GM19239 (cell line): ENCODE data around the gene VRK2.
A peak's percentile ranks its signal among the peaks of the same experiment; 100 is the strongest.

Source experiments
- DNase-seq: peaks from one replicate; pipeline ENCODE4 v3.0.0; 2011; ENCODE audit warnings: low spot score; ENCODE audit not compliant: insufficient read length
- FAIRE-seq: peaks from 2 replicates; lab custom pipeline; 2011; peaks lifted over from hg19 to GRCh38; lab: Jason Lieb, UNC

The VRK2 gene

DNA sequence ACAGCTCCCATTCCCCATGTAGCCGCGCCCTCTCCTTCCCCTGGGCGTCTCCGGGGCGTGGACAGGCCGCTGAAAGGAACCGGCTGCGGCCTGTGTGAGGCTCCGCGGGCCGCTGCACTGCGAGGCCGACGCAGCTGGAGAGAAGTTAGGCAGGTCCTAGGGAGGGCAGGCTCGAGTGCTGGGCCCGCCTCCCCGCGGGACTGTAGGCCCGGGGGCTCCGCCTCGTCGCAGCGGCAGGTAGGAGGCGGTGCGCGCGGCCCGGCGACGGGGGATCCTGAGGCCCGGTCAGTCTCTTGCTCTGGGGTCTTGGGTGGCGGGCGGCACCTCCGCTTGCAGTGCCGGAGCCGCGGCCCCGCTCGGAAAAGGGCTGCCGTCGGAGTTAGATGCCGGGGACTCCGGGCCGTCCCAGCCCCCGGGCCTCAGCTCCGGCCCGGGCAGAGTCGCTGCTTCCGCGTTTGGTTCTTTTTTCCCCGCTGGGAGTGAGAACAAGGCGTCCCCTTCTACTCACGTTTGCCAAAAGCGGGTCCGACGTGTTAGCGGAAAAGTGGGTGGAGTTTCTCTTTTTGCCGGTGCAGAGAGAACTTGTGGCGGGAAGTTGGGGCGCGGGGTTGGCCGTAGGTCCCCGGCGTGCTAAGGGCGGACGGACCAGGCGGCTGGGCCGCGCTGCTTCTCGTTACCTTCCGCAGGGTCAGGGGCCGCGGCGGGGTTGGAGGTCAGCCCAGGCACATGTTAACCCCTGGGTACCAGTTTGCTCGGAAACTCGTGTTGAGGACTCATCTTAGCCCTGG is at the start of gene VRK2:
VRK2 (plus strand) TSS at position 222 of the 788 bp plus-strand sequence. CDS start 2,026 bp downstream, outside the sequence.
- peak; percentile 36 for DNase-seq
- FAIRE-seq: peak; percentile 98

DNA sequence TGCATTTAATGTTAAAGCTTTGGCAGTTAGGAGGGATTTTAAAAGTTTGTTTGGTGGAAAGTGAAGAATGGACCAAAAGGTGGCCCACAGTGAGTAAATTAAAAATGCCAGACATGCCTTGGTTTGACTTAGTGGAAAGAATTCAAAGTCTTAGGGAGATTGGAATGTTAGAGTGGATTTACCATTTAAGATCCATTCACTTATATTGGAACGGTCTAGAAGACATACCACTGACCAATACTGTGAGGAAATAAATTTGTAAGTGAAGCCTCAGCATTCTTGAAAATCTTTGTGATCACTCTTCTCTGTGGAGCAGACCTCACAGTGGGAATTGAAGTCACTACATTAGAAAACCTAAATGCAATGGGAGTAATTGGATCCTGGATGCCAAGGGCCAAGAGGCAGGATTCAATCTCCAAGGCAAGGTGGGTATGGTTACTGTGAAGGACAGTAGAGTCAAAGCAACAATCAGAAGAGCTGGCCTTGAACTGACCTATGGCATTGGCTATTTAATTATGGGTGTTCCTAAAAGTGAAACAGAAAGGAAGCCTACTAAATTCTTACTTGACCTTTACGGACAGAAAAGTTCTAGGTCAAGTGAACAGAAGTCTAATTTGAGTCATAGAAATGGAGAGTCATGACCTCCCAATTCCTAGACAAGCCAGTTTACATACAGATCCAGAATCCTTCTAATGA is 40.2 kb upstream of the VRK2 start:
- FAIRE-seq: peak; percentile 92
- DNase-seq: no peak

DNA sequence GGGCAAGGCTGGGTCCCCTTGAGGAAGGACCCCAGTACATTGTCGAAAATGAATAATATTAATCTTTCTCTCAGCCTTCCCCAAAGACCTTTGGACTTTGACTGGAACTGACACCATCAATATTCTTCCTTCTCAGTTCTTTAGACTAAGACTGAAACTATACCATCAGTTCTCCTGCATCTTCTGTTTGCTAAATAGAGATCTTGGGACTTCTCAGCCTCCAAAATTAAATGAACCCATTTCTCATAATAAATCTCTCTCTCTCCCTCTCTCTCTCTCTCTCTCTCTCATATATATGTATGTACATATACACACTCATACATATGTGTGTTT is 39.7 kb upstream of the VRK2 start:
- DNase-seq: no peak
- no peak for FAIRE-seq

DNA sequence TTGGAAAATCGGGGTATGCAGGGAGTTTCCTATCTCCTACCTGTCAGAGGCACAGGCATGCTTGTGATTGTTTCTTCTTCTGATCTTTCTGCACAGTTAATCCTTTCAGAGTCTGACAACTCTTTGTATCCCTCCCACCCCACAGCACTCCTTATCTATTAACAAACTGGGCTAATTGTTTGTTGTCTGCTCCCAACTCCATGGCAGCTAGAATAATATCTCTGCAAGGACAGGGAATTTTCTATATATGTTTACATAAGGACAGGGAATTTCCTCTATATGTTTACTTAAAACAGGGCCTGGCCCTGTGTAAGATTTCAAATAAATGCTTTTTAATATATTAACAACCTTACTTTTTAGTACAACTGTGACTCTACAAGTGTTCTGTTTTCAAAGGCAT is 36.0 kb upstream of the VRK2 start:
- FAIRE-seq: no peak
- DNase-seq: no peak

DNA sequence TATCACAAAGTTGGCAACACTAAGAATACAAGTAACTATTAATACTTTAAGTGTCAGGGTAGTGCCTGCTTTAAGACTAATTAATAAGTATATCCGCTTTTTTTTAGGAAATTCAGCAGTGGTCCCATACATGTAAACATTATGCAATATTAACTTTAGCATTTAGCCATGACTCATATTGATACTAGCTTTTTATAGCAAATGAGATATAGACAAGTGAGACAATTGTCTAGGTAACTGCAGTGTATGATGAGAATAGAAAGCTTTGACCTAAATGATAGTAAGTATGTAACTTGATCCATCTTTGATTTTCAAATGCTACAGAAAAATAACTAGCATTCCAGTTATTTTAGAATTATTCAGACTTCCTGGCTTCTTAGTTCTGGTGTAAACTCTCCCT is 27.4 kb upstream of the VRK2 start:
- DNase-seq: no peak
- peak; percentile 64 for FAIRE-seq

DNA sequence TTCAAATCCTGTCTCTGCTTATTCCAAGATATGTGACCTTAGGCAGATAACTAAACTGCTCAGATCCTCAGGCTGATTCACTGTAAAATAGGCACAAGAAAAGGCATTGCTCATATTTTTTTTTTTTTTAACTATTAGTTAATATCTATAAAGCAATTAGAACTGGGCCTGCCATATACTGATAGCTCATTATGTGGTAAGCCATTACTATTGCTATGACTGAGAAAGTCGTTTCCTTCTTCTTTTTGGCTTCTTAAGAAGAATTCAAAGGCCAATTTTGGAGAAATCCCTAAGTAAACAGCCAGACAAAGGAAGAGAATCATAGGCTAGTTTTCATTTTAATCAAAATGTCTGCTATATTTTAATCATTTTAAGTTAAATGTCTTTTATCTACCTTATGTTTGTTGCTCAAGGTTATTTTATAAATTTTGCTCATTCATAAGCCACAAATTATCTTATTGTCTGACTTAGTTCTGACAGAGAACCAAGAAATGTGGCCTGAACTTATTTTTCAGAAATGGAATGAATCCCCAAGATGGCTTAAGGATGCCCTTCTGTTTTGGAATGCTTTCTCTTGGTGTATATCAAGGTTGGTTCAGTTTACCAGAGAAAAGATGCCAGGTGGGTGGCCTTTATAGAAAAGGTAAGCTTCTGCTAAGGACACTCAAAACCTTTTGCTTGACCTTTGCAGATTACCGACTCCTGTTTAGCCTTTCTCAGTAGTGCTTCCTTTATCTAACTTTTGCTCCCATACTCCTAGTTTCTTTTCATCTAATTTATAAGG is 21.3 kb upstream of the VRK2 start:
- FAIRE-seq (no peak), DNase-seq (no peak)

DNA sequence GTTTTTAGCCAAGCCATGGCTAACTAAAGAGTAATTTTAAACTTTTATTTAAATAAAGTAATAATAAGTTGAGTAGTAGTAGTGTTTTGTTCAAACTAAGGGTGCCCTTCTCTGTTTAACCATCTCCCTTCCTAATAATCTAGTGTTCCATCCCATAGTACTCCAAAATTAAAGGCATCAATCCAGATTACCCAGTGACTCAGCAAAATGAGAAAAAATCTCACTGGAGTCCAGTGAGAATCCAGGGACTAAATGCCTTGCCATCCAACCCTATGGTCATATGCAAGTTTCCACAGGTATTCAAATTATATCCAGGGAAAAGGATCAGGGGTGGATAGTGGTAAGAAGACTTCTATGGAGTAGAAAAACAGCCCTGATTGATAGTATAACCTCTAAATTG is 19.6 kb upstream of the VRK2 start:
- DNase-seq (no peak), FAIRE-seq (no peak)

DNA sequence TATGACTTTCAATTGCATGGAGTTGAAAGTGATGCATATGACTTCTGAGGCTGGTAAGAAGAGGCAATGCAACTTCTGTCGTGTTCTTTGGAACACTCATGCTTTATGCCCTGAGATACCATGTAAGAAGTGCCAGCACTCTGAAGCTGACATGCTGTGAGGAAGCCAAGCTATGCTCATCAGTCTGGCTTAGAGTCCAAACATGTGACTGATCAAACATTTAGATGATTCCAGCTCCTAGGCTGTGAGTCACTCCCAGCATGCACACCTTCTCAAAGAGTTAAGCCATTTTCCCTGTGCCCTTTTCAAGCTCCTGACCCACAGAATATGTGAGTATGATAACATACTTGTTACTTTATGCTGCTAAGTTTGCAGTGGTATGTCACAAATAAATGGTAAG is 15.8 kb upstream of the VRK2 start:
- DNase-seq (no peak), FAIRE-seq (peak; percentile 48)

DNA sequence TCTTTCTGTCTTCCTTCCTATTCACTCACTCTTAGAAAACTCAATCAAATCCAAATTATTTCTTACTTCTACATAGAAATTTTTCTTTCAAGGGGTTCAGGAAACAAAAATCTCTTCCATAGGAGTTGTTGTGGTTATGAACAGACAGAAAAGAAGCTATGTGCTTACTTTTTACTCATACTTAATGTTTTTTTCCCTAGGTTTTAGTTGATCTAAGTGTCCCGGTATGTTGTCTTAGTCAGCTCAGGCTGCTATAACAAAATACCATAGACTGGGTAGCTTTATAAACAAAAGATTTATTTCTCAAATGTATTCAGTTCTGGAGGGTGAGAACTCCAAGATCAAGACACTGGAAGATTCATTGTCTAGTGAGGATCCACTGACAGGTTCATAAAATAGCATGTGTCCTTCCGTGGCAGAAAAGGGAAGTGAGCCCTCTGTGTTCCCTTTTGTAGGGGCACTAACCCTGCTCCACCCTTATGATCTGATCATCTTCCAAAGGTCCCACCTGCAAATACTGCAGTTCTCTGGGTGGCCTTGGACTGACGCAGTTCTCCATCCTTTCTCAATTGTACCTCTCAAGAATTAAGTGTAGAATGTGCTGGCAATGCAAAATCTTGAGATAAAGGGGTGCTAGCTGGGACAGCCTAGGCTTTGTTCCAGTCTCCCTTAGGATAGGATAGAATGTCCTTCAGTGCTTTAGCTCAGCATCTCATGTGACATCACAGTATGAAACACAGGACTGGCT is 14.4 kb upstream of the VRK2 start:
- FAIRE-seq: peak; percentile 93

DNA sequence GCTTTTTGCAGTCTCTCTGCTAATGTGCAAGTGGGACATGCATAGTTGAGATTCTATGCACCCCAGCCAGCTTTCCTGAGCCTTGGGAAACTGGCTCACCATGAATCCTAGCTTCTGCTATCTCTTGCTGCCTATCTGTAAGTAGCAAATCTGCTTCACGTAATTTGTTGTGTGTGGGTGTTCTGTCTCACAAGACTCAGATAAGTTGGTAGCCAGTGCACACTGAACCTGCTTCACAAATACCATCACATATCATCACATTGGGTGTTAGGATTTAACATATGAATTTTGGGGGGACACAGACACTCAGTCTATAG is 13.9 kb upstream of the VRK2 start:
- FAIRE-seq (no peak), DNase-seq (no peak)

More for the DNA sequence above, 14.4 kb upstream of the VRK2 start:
- DNase-seq: no peak

DNA sequence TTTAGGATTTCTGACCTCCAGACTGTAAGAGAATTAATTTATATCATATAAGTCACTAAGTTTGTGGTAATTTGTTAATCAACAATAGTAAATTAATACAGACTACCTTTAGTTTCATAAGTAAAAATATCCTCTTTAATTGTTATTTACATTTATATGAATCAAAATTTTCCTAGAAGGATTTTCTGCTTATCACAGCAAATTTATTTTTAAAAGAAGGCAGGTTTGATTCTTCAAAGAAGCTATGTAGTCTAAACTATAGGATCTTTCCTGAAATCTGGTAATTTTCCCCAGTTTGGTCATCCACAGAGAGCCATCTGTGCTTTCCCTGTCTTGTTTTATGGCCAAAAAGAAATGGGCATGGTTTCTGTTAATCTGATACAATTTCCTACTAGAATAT is 13.1 kb upstream of the VRK2 start:
- DNase-seq (no peak), FAIRE-seq (no peak)

DNA sequence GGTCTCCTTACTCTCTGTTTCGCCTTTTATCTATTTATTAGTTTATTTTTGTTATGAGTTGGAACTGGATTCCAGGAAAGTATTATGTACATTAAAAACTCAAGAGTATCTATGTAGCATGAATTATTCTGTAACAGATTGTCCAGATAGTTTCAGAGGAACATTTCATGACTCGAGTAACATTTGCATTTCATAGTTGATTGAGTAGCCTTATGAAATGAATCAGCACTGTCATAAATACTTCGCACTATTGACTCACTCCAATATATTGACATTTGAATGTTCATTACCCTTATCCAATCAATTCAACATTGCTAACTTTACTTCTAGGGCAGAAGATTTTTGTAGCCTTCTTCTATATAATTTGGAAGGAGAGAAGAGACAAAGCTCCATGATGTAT is 11.3 kb upstream of the VRK2 start:
- FAIRE-seq: peak; percentile 96
- DNase-seq: no peak

DNA sequence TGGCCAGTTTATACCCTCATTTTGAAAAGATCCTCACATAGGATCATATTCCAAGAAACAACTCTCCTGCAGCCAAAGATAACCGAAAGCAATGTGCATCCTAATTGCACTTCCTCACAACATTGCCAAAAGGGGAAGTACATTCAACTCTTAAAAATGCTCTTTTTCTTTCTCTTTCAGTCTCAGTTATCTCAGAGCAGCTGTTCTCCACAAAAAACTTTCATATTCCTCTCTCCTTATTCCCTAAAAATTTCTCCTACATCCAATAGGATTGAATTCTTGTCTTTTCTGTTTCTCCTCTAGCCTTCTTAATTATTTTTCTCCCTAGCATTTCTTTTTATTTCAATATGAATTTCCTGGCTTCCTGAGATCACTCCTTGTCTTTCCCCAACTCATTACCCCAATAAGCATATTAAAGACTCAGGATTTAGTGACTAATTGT is 7.4 kb upstream of the VRK2 start:
- DNase-seq (no peak), FAIRE-seq (peak; percentile 86)

DNA sequence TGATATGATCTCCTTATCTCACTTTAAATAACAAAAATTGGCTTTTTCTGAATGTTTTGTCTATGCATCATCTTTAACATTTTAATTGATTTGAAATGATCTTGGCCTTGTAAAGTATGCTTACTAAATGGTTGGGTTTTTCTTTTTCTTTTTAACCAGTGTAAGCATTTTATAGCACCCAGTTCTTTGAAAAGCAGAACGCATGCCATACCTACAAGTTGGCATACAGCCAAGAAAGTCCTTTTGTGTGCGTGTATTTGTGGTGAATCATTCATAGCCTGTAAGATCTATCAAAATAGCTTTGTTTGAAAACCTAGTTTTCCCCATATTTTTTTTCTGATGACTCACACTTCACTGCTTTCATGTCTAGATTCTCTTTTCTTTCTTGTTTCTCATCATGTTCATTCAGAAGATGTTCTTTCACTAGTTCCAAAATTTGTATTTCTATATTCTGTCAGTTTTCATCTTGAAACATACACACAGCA is 4.1 kb upstream of the VRK2 start:
- FAIRE-seq: peak; percentile 82

DNA sequence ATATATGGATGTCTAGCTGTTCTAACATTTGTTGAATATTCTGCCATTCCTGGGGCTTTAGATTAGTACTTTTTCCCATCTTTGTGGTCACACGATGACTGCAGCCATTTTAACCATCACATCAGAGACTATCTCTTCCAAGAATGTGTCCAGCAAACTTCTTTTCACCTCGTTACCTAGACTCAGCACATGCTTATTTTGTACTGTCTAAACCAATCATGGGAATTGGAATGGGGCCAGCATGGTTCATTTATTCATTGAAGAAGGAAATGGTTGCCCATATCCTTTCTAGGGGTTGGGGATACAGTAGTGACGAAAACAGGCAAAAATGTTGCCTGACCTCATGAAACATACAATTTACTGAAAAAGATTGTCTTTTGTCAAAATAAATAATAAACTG is 2.5 kb upstream of the VRK2 start:
- FAIRE-seq: no peak
- no peak for DNase-seq

More for the DNA sequence above, 4.1 kb upstream of the VRK2 start:
- DNase-seq: no peak

DNA sequence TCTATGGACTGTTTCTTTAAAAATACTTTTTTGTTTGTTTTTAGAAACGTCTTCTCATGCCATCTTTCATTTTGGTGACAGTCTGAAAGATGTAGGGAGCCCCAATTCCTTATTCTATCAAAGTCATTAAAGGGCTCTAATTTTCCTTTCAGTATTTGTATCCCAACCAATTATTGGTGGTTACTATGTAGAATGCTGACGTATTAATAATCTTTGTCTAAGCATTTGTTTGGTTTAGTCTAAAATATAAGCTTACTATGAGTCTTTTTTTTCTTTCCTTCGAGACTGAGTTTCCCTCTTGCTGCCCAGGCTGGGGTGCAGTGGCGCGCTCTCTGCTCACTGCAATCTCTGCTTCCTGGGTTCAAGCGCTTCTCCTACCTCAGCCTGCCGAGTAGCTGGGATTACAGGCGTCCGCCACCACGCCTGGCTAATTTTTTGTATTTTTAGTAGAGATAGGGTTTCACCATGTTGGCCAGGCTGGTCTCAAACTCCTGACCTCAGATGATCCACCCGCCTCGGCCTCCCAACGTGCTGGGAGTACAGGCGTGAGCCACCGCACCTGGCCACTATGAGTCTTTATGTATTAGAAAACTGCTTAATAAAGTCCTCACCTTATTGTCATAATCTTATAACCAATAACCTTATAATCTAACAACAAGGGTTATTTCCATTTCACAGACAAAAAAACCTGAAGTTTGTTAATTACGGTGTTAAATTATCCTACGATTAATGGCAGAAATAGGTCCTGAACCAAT is 849 bp upstream of the VRK2 start:
- DNase-seq (no peak), FAIRE-seq (no peak)

DNA sequence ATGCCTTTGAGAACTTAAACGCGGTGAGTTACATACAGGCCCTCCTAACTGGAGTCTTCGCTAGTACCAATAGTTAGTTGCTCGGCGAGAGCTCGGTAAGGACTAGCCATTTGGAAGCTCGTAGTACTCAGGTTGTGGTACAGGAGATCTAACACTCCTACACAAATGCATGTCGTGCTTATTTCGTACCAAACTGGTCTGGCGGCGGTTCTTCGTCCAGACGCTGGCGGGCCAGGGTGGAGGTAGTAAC is 346 bp upstream of the VRK2 start:
- no peak for FAIRE-seq
- no peak for DNase-seq

DNA sequence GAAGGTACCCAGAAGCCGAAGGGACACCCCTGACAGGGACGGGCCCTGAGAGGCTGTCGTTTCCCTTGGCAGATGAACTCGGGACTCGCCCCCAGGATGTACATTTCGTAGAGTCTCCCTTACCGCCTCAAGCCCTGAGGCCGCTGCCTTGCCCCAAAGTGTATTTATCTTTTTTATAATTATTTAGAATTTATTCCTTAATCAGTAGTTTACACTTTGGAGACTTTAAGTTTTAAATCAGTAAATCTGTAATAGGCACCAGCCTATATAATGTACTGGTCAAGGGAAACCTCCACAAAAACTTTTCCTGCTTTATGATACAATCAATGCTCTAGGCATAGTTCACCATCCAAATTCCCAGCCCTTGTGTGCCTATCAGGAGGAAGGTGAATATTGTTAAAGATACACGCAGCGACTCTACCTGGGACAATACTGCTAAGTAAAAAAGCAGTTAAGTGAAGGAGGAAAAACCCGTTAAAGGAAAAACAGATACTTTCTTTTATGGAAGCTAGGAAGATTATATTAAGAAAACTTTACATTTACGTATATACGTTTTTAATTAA is 848 bp downstream of the VRK2 start:
- DNase-seq (no peak), FAIRE-seq (peak; percentile 73)

DNA sequence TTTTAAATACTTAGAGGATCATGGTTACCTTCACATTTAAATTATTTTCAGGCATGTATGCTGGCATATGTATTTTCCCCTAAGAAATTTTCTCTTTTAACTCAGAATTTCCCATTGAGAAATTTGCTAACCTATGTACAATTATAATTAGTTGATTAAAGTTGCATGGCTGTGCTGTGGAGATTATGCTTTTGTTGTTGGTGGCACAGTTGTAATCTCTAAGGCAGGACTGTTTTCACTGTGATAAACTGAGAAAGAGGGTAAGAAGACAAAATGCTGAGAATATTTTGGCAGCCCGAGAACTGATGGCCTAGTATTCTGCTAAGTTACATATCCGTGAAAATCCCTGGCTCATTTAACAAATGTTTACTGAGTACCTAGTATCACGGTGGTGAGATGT is 1.4 kb downstream of the VRK2 start:
- no peak for DNase-seq
- FAIRE-seq: peak; percentile 11

DNA sequence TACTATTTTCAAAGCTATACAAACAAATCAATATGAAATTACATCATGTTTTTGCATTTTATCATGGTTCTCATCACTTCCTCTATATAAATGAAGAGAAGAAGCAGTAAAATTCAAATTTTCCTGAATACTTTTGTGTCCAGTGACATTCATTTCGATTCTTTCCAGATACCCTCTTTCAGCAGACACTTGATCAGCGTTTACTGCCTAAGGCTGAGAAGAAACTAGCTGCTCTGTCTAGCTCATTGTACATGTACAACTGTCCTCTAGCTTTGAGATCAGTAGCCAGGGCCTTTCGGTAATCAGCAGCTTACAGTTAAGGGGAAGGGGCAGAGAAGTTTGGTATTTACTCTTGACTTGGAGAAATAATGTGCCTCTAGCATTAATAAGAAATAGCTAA is 4.8 kb downstream of the VRK2 start:
- DNase-seq (no peak), FAIRE-seq (peak; percentile 44)
